Endothelial cell of umbilical vein (primary cell): ENCODE results near the gene SCYL1. TPM values are rescaled to one million over a fixed set of nuclear protein-coding genes. Genes with fewer than 3 reads are reported as not detected.

Experiments
- BruUV-seq: library from RNA; stranded (reverse); fragments of 400-500 nt; replicated peaks from 2 replicates; lab custom pipeline; 2021; lab: Mats Ljungman, UMichigan
- CTCF ChIA-PET: fragments of 300-600, 350-600 bp; sonication (Branson Sonifier 250); formaldehyde crosslinking; loops from one replicate; lab custom pipeline; 2021; ENCODE audit warnings: antibody characterized with exemption, inconsistent platforms; lab: Charles Lee
- POLR2A ChIA-PET: fragments of 300-600, 350-600 bp; sonication (Branson Sonifier 250); formaldehyde crosslinking; loops from one replicate; lab custom pipeline; 2021; ENCODE audit warnings: antibody characterized with exemption, inconsistent platforms; lab: Charles Lee
- DNase-seq: peaks from one replicate; pipeline ENCODE4 v3.0.0-alpha.2; 2011; ENCODE audit warnings: low read depth, low spot score
- FAIRE-seq: peaks from 2 replicates; lab custom pipeline; 2011; peaks lifted over from hg19 to GRCh38; lab: Jason Lieb, UNC
- H2AFZ ChIP-seq: 2 replicates; pipeline ENCODE4 v1.6.0; 2012; ENCODE audit warnings: low read depth, low read length, control low read depth, inconsistent platforms
- H3K27ac ChIP-seq: 2 replicates; pipeline ENCODE4 v1.5.1; 2011; ENCODE audit warnings: low read depth, mild to moderate bottlenecking, control low read depth, low read length, moderate library complexity; ENCODE audit not compliant: insufficient read depth
- H3K27me3 ChIP-seq, 2 experiments: 2 replicates each; pipeline versions ENCODE4 v1.6.0 to v1.6.1; 2011; ENCODE audit warnings: low read length in 2 of 2, mixed read lengths in 1 of 2; ENCODE audit not compliant: control insufficient read depth in 2 of 2, insufficient read depth in 2 of 2
- H3K36me3 ChIP-seq, 2 experiments: 2 replicates in 1 of 2; 3 replicates in 1 of 2; pipeline ENCODE4 v1.5.1; 2011; ENCODE audit warnings: low read length in 2 of 2, mild to moderate bottlenecking in 1 of 2, moderate library complexity in 1 of 2; ENCODE audit not compliant: control insufficient read depth in 2 of 2, insufficient read depth in 2 of 2; ENCODE audit errors: extremely low read depth in 1 of 2
- H3K4me1 ChIP-seq: 3 replicates; pipeline ENCODE4 v1.5.1; 2011; ENCODE audit warnings: mild to moderate bottlenecking, low read length; ENCODE audit not compliant: control insufficient read depth, insufficient read depth; ENCODE audit errors: extremely low read depth
- H3K4me2 ChIP-seq: 2 replicates; pipeline ENCODE4 v1.6.1; 2011; ENCODE audit warnings: low read length, control low read depth, mixed read lengths; ENCODE audit not compliant: insufficient read depth
- H3K4me3 ChIP-seq, 3 experiments: fragments of 200-600 bp in 1 of 3; sonication (generic), shearing (Covaris generic) in 1 of 3; replicated peaks in 1 of 3; 2 replicates each; pipeline ENCODE4 v1.5.1; 2011 to 2016; ENCODE audit warnings: control low read depth in 3 of 3, low read length in 3 of 3, mild to moderate bottlenecking in 2 of 3, inconsistent platforms in 1 of 3, low read depth in 1 of 3, moderate library complexity in 1 of 3; ENCODE audit not compliant: insufficient read depth in 1 of 3
- H3K79me2 ChIP-seq: 2 replicates; pipeline ENCODE4 v1.6.0; 2012; ENCODE audit warnings: low read length, inconsistent platforms; ENCODE audit not compliant: control insufficient read depth, insufficient read depth
- H3K9ac ChIP-seq: replicated peaks from 2 replicates; pipeline ENCODE3; 2011; ENCODE audit warnings: low read length, control low read depth; ENCODE audit not compliant: insufficient read depth; ENCODE audit errors: extremely low read depth
- H3K9me1 ChIP-seq: replicated peaks from 3 replicates; pipeline ENCODE4 v1.6.0; 2011; ENCODE audit warnings: mild to moderate bottlenecking, low read length; ENCODE audit not compliant: control insufficient read depth, insufficient read depth; ENCODE audit errors: extremely low read depth
- H3K9me3 ChIP-seq: replicated peaks from 2 replicates; pipeline ENCODE4 v1.5.1; 2012; ENCODE audit warnings: low read length, inconsistent platforms; ENCODE audit not compliant: control insufficient read depth, insufficient read depth
- H4K20me1 ChIP-seq: replicated peaks from 2 replicates; pipeline ENCODE3; 2011; ENCODE audit warnings: mild to moderate bottlenecking, low read length; ENCODE audit not compliant: control insufficient read depth, insufficient read depth; ENCODE audit errors: extremely low read depth
- EZH2 ChIP-seq: IDR thresholded peaks from 2 replicates; pipeline ENCODE4 v1.6.1; 2012; ENCODE audit warnings: borderline replicate concordance, low read depth, mild to moderate bottlenecking, moderate library complexity, low read length, inconsistent platforms; ENCODE audit not compliant: severe bottlenecking
- GATA2 ChIP-seq: IDR thresholded peaks from 2 replicates; pipeline ENCODE4 v1.7.0; 2011; ENCODE audit warnings: low read depth, mild to moderate bottlenecking, moderate library complexity, mixed read lengths, low read length; ENCODE audit not compliant: insufficient read length, insufficient read depth
- JUN ChIP-seq: IDR thresholded peaks from 2 replicates; pipeline ENCODE4 v1.6.1; 2011; ENCODE audit warnings: borderline replicate concordance, low read depth; ENCODE audit not compliant: insufficient read length, insufficient read depth
- MYC ChIP-seq: IDR thresholded peaks from one replicate; pipeline ENCODE4 v1.6.1; 2011; ENCODE audit warnings: mild to moderate bottlenecking, low read depth, low read length
- POLR2A ChIP-seq: IDR thresholded peaks from 2 replicates; pipeline ENCODE4 v1.6.1; 2012; ENCODE audit warnings: low read depth, mild to moderate bottlenecking, control low read depth, low read length
- POLR2AphosphoS5 ChIP-seq: IDR thresholded peaks from 2 replicates; pipeline ENCODE4 v1.6.1; 2012; ENCODE audit warnings: low read depth, mild to moderate bottlenecking, control low read depth, low read length, moderate library complexity; ENCODE audit not compliant: insufficient read depth
- dilution Hi-C: fragments of 300-500 bp; cut with MboI; formaldehyde crosslinking; loops from one replicate; pipeline ENCODE4 v1.15.0; 2019; ENCODE audit warnings: low sequenced_read_pairs; ENCODE audit not compliant: extremely low pct_ligation_motif_present
- intact Hi-C: fragments of 100-400 bp; cut with micrococcal nuclease; formaldehyde crosslinking; loops from one replicate; pipeline ENCODE4 v1.10.0; 2022
- polyA plus RNA-seq, 4 experiments: library from polyadenylated mRNA; depleted of rRNA in 3 of 4; stranded (reverse) in 3 of 4; unstranded in 1 of 4; fragments of >200 nt; gene quantifications; 2 replicates each; pipeline versions ENCODE4 v1.2.1 to v1.2.3, GENCODE V29; 2011 to 2012; ENCODE audit warnings: missing spikeins in 1 of 4
- total RNA-seq: library from RNA; stranded (reverse); gene quantifications from 2 replicates; pipeline ENCODE4 v1.2.3, GENCODE V29; 2021
- TF ChIP-seq, protein P1 (sequence below): IDR thresholded peaks from 2 replicates; pipeline ENCODE4 v1.6.1; 2011; ENCODE audit not compliant: insufficient read depth, insufficient read length
- TF ChIP-seq, protein P2 (sequence below), 2 donors: IDR thresholded peaks; 1 replicate in 1 of 2; 2 replicates in 1 of 2; pipeline ENCODE4 v1.5.1; 2011; ENCODE audit warnings: low read length in 2 of 2, mild to moderate bottlenecking in 2 of 2, moderate library complexity in 2 of 2, control low read depth in 1 of 2, inconsistent platforms in 1 of 2, low read depth in 1 of 2; ENCODE audit not compliant: insufficient read depth in 1 of 2; ENCODE audit errors: extremely low read depth in 1 of 2

The SCYL1 gene
- total and polyA plus RNA-seq, 2 donors (not counting 3 experiments of a cell fraction or from before 2014, with no cell fraction given) = 88.2 to 126 TPM

DNA sequence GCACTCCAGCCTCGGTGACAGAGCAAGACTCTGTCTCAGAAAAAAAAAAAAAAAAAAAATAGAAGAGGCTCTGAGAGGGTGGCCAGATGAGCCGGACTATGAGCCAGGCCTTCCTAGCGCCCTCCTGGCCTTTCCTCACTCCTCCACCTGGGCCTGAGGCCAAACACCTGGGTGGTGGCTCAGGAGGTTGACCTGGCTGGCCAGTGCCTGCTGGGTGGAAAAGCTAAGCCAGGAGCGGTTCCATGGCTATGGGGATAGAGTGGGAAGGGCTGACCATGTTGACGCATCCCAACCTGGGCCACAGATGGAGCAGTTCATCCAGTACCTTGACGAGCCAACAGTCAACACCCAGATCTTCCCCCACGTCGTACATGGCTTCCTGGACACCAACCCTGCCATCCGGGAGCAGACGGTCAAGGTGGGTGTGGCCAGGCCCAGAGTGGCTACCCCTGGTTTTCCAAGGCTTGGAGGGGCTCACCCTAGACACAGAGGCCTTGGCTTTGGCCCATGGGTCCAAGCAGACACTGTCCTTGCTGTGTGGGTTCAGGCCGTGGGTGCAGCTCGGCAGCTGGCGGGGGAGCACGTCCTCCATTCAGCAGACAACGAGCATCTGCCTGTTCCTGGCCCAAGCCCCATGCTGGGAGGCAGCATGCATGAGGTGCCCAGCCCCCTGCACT lies 7.6 kb downstream of the SCYL1 start:
- Histone ChIP-seq H3K4me3 (no peak overlapping the region), H3K27me3 (no peaks in the 10 kb centered on the region), H2AFZ (no peak overlapping the region), H3K79me2 (no peaks in the 10 kb centered on the region), H3K4me2 (no peak overlapping the region), H3K9me3 (no peaks in the 10 kb centered on the region), H4K20me1 (no peaks in the 10 kb centered on the region), H3K9me1 (no peaks in the 10 kb centered on the region), H3K36me3 (peaks cover 13 to 50% of the 10 kb centered on the region in 2 experiments), H3K9ac (no peak overlapping the region), H3K27ac (no peak overlapping the region), H3K4me1 (no peaks in the 10 kb centered on the region)
- no peak for TF ChIP-seq GATA2
- no peak for FAIRE-seq
- DNase-seq = no peak
- BruUV-seq = no TSS peak
- ChIA-PET CTCF (interaction anchor here (1.1 kb wide), 1 partner anchor 58 kb away, joined by 4 read pairs; no protein-coding TSS in a partner anchor), POLR2A (no interaction called here)
- dilution Hi-C loops (no loop called here), intact Hi-C loops (no loop called here)

DNA sequence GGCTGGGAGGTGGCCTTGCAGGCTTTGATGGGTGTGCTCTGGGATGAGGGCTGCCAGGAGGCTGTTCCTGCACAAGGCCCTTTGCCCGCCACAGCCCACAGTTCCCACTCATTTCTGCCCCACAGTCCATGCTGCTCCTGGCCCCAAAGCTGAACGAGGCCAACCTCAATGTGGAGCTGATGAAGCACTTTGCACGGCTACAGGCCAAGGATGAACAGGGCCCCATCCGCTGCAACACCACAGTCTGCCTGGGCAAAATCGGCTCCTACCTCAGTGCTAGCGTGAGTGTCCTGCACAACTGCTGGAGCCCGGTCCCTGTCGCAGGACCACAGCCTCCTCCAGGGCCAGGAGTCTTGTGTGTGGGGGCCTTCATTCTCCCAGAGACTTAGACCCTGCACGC lies 10.2 kb downstream of the SCYL1 start:
- Histone ChIP-seq H3K9me1 (no peaks in the 10 kb centered on the region), H3K36me3 (peaks cover 13 to 44% of the 10 kb centered on the region in 2 experiments), H3K9ac (no peak overlapping the region), H3K4me1 (no peaks in the 10 kb centered on the region), H3K27me3 (no peaks in the 10 kb centered on the region), H4K20me1 (no peaks in the 10 kb centered on the region), H3K9me3 (no peaks in the 10 kb centered on the region), H3K4me2 (no peak overlapping the region), H3K4me3 (no peak overlapping the region), H2AFZ (no peak overlapping the region), H3K27ac (no peak overlapping the region), H3K79me2 (no peaks in the 10 kb centered on the region)
- DNase-seq (no peak), FAIRE-seq (no peak)
- intact Hi-C loops = no loop called here
- dilution Hi-C loops = no loop called here
- BruUV-seq = no TSS peak
- CTCF ChIA-PET = no interaction called here
- TF ChIP-seq MYC (no peak), POLR2A (no peak), POLR2AphosphoS5 (no peak), JUN (no peak), EZH2 (no peak), GATA2 (no peak)
- TF ChIP-seq, protein P1, sequence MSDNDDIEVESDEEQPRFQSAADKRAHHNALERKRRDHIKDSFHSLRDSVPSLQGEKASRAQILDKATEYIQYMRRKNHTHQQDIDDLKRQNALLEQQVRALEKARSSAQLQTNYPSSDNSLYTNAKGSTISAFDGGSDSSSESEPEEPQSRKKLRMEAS = no peak
- TF ChIP-seq, protein P2, sequence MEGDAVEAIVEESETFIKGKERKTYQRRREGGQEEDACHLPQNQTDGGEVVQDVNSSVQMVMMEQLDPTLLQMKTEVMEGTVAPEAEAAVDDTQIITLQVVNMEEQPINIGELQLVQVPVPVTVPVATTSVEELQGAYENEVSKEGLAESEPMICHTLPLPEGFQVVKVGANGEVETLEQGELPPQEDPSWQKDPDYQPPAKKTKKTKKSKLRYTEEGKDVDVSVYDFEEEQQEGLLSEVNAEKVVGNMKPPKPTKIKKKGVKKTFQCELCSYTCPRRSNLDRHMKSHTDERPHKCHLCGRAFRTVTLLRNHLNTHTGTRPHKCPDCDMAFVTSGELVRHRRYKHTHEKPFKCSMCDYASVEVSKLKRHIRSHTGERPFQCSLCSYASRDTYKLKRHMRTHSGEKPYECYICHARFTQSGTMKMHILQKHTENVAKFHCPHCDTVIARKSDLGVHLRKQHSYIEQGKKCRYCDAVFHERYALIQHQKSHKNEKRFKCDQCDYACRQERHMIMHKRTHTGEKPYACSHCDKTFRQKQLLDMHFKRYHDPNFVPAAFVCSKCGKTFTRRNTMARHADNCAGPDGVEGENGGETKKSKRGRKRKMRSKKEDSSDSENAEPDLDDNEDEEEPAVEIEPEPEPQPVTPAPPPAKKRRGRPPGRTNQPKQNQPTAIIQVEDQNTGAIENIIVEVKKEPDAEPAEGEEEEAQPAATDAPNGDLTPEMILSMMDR (IDR thresholded peaks at IDR 0.05; ENCODE audit: extremely low read depth in 1 of 2, insufficient read depth in 1 of 2, low read depth in 1 of 2, low read length in 2 of 2) = no peak
- POLR2A ChIA-PET = no interaction called here
